Activated T-cell treated with anti-CD3 and anti-CD28 coated beads, Interleukin-2, amount 50 U/mL, for 48 hours (primary cell): ENCODE measurements around the gene RPS21.

Source experiments
- DNase-seq, 2 experiments: peaks; one replicate each; pipeline ENCODE4 v3.0.0-alpha.2; 2020

RPS21 gene

GRCh38 chr20:62400021-62400420 is 13.1 kb downstream of the RPS21 start:
- no peak for DNase-seq

GRCh38 chr20:62400541-62400940 is 13.6 kb downstream of the RPS21 start:
- no peak for DNase-seq

GRCh38 chr20:62401331-62401779 is 14.5 kb downstream of the RPS21 start:
- DNase-seq, result no peak

- no peak for DNase-seq
Measured at GRCh38 chr20:62402456-62403150, 15.7 kb downstream of the RPS21 start.

- no peak for DNase-seq
Measured at GRCh38 chr20:62403331-62403730, 16.4 kb downstream of the RPS21 start.

- DNase-seq, result no peak
Measured at GRCh38 chr20:62404112-62404665, 17.3 kb downstream of the RPS21 start.

- no peak for DNase-seq
Measured at GRCh38 chr20:62404761-62405107, 17.8 kb downstream of the RPS21 start.

- DNase-seq, result no peak
Measured at GRCh38 chr20:62405108-62405980, 18.4 kb downstream of the RPS21 start.

- no peak for DNase-seq
Measured at GRCh38 chr20:62405981-62406513, 19.1 kb downstream of the RPS21 start.

- DNase-seq, result no peak
Measured at GRCh38 chr20:62406635-62407176, 19.8 kb downstream of the RPS21 start.

- peak; percentile 92 to 94 for DNase-seq
Measured at GRCh38 chr20:62407221-62407992, 20.5 kb downstream of the RPS21 start, which contains the start of gene CABLES2. CABLES2 (minus strand) TSS chr20:62407285; CDS start chr20:62407276, 9 bp downstream.

- no peak for DNase-seq
Measured at GRCh38 chr20:62408055-62408454, 21.2 kb downstream of the RPS21 start.

GRCh38 chr20:62408640-62409039 is 21.7 kb downstream of the RPS21 start:
- no peak for DNase-seq

GRCh38 chr20:62409086-62409853 is 22.4 kb downstream of the RPS21 start:
- no peak for DNase-seq

- peak; percentile 59 to 67 for DNase-seq
Measured at GRCh38 chr20:62409931-62410745, 23.2 kb downstream of the RPS21 start.

GRCh38 chr20:62410746-62411478 is 24.0 kb downstream of the RPS21 start:
- no peak for DNase-seq

- no peak for DNase-seq
Measured at GRCh38 chr20:62411479-62412193, 24.7 kb downstream of the RPS21 start.

- DNase-seq, result no peak
Measured at GRCh38 chr20:62412194-62413024, 25.5 kb downstream of the RPS21 start.
